Left forelimb (tissue), 1 donor: ENCODE measurements around the gene GPR25.

Experiments
- DNase-seq: peaks from one replicate; pipeline ENCODE4 v3.0.0-alpha.2; 2018; ENCODE audit warnings: low spot score

Gene GPR25

DNA sequence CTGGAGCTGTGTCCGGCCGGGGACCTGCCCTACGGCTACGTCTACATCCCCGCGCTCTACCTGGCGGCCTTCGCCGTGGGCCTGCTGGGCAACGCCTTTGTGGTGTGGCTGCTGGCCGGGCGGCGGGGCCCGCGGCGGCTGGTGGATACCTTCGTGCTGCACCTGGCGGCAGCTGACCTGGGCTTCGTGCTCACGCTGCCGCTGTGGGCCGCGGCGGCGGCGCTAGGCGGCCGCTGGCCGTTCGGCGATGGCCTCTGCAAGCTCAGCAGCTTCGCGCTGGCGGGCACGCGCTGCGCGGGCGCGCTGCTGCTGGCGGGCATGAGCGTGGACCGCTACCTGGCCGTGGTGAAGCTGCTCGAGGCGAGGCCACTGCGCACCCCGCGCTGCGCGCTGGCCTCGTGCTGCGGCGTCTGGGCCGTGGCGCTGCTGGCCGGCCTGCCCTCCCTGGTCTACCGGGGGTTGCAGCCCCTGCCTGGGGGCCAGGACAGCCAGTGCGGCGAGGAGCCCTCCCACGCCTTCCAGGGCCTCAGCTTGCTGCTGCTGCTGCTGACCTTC is 412 bp downstream of the GPR25 start:
- DNase-seq = no peak

DNA sequence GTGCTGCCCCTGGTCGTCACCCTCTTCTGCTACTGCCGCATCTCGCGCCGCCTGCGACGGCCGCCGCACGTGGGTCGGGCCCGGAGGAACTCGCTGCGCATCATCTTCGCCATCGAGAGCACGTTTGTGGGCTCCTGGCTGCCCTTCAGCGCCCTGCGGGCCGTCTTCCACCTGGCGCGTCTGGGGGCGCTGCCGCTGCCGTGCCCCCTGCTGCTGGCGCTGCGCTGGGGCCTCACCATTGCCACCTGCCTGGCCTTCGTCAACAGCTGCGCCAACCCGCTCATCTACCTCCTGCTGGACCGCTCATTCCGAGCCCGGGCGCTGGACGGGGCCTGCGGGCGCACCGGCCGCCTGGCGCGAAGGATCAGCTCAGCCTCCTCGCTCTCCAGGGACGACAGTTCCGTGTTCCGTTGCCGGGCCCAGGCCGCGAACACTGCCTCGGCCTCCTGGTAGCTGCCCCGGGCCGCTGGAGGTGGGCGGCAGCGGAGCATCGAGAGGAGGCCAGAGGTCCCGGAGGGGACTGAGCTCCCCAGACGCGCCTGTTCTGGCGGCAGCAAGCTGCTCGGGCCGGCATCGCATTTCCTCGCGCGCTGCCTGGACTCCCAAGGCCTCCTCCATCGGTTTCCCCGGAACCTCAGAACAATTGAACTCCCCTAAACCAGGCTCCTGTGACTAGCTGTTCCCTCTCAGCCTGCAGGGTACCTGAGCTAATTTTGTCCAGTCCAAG is 1.1 kb downstream of the GPR25 start:
- no peak for DNase-seq

DNA sequence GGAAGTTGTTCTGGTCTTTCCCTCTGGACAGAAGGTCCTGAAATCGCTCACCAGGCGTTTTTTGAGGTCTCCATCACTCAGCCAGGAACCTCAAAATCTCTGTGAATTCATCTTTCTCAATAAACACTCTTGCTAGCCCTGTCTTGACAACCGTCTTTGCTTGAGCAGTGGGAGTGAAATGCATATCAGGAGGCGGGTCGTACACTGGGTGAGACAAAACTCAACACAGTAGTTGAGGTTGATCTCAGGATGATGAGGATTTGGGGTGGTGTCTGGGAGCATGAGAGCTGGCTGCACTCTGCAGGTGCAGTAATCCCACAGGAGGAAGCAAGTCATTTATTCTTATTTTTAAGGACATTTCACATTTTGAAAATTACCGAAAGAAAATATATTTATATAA is 1.9 kb downstream of the GPR25 start:
- no peak for DNase-seq

DNA sequence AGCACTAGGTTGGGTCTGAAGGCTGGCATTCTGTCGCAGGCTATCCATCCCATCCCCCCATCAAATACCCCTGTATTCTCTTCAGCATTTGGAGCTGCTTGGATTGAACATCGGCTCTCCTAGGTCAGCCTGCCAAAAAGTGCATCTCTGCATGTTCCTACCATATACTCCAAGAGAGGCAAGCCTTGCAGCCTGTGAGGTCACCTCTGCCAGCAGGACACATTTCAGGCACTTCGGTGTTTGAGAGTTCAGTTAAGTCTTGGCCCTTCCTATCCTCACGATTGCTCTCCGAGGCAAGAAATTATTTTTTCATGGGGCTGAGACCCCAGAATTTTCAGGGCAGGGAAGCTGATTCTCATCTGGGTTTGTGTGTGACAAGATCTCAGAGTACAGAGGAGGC is 2.6 kb downstream of the GPR25 start:
- no peak for DNase-seq

DNA sequence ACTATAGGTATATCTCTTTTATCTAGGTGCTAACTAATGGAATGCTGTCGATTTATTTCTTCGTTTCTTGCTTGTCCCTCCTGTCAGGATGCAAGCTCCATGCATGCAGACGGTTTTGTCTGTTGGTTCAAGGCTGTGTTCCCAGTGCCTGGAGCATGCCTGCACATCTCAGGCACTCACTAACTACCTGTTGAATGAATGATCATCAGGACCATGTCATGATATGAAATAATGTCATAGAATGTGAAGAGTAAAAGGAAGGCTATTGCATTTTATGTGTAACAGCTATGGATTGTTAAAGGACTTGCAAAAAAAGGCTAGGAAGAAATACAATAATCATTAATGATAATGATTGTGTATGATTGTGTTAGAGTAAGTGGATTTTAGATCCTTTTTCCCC is 4.2 kb downstream of the GPR25 start:
- DNase-seq = no peak

DNA sequence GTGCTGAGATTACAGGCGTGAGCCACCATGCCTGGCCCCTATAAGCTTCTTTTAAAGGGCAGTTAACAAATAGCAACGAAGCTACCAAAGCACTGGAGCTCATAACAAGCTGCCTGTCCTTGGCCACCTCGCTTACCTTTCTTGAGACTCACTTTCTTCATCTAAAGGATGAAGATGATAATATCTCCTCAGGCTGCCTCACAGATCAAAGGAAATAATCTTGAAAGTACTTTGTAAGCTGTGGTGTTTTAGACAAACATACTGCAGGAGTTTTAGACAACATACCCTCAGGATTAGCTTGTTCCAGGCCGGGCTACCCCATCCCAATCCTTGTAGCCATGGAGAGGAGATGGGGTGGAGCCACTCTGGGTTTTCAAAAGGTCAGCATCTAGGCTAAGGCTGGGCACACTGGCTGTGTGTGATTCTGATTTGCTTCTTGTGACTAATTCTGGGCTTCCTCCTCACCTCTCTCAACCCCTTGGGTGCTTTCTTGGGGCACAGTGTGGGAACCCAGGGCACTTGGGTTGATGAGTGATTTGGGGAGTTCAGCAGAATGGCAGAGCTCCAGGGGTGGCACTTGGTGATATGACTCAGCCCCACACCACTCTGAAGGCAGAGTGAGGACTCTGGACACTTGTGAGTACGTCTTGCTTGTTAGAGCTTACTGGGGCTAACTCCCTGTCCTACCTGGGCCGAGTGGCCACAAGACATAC is 5.2 kb downstream of the GPR25 start:
- no peak for DNase-seq

DNA sequence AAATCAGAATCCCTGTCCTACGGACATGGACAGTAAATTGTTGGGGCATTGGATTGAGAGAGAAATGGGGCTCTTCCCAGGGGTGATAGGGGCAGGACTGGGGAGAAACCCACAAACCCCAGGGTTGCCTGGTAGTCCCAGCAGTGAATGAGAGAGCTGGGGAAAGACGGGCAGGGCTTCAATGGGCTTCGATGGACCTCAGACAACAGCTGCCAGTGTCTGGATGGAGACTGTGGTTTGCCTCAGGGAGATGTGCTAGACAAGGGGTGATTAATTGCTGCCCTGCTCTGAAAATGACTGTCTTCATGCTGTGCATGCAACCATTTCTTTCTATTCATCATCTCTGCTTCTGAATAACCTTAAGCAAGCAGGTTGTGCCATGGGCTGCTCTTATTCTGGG is 7.4 kb downstream of the GPR25 start:
- DNase-seq = no peak

DNA sequence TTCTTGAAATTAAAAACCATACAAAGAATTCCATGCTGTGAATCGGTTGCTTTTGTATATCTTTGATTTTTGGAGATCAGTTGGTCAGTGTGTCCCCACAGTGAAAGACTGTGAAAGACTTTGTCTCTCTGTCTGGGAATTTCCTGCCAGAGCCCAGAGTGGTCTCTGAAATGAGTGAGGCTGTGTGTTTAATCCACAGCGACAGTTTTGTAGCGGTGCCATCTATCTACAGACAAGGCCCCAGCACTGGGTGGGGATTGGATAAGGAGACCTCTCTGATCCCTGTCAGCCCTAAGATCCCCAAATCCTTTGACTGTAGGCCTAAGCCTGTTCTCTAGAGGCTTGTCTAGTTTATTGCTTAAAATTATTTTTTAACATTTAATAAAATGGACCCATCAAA is 10.3 kb downstream of the GPR25 start:
- DNase-seq = no peak

DNA sequence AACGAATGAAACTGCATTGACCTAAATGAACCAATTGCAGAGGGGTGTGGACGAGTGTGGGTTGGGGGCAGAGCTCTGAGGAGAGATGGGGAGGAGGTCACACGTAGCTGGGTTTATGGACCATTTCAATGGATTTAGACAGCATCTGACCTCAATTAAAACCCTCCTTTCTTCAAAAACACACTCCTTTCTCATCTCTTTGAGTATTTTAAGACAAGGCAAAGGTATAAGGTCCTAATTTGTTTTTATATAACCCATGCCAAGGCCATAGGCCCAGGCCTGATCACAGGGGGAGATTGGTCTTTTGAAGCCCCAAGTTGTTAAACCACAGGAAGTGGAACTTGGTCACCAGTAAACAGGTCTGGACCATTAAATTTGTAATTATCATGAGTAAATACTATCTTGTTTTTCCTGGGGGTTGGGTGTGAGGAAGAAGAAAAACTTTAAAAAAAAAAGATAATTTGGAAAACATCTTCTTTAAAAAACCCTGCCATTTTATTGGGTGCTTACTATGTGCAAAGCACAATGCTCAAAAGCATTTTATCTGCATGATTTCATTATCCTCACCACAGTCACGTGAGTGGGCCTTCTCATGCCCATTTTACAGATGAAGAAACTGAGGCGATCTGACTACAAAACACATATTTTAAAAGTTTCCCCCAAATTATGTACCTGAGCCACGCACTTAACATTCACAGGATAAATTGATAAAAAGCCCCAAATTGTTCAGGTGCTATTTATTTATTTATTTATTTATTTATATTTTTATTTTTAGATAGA is 13.0 kb downstream of the GPR25 start:
- no peak for DNase-seq

DNA sequence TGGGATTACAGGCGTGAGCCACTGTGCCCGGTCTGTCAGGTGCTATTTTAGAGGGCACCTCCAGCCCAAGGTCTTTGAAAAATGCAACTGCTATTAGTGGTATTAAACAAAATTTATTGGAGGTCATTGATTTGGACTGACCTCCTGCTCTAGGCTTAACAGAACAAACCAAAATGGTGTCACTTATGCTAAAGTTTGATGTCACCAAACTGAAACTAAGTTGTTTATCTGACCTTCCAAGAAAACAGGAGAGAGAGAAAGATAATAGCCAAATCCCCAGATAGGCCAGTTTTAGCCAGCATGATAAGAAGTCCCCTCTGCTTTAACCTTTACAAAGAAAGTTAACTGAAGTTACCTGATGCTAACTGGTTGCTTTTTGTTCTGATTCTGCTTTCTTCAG is 13.8 kb downstream of the GPR25 start:
- no peak for DNase-seq

DNA sequence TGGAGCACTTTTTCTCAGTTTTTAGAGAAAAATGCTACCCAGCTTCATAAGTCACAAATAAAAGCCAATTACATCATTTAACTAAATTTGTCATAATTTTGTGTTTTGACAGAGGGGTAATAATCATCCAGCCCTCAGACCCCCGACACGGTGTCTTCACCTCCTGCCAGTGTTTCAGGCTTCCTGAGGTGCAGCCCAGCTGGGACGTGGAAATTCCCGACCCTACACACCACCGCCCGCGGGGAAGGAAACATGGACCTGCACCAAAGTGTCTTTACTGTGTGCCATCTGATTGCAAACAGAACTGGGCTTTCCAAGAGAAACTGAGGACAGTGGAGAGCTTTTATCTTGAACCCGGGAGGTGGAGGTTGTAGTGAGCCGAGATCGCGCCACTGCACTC is 14.3 kb downstream of the GPR25 start:
- no peak for DNase-seq

DNA sequence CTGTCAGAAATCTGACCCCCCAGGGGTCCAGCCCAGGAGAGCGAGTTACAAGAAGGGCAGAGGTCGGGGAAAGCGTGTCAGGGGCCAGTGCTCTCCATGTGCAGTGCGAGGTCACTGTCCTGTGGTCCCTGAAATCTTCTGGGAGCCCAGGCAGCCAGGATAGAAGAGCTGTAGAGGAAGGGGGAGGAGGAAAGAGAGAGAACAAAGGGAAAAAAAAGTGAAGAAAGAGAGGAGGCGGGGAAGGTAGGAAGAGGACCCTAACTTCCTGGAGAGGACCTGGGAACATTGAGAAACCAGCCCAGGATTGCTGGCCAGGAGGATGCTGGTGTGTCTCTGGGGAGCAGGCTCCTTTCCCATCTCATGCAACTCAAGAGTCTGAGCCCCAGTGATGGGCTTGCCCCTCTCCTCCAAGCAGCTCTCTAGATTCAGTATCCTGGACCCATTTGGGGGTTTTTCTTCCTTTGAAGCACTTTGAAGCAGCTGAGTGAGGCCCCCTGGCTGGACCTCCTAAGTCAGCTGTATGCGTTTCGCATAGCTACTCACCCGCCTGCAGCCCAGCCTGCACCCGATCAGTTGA is 15.1 kb downstream of the GPR25 start:
- DNase-seq = no peak

DNA sequence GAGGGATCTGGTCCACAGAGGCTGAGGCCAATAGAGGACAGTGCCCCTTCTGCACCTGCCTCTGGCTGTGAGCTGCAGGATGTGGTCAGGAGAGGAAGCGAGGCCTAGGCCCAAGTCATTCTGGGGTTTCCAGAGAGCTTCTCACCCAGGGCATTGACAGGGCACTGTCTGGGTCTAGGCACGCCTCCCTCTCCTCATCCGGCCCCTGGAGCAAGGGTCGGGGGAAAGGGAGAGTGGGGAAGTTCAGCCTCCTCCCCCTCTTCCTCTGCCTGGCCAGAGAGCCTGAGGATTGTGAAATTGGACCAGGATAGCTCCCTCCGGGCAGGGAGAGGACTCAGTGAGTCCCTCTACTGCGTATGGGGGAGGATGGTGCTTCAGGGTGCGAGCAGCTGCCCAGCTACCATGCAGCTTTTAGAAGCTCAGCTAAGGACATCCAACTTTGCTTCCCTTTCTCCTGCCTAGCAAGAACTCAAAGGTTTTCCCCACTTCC is 15.6 kb downstream of the GPR25 start:
- DNase-seq = no peak

DNA sequence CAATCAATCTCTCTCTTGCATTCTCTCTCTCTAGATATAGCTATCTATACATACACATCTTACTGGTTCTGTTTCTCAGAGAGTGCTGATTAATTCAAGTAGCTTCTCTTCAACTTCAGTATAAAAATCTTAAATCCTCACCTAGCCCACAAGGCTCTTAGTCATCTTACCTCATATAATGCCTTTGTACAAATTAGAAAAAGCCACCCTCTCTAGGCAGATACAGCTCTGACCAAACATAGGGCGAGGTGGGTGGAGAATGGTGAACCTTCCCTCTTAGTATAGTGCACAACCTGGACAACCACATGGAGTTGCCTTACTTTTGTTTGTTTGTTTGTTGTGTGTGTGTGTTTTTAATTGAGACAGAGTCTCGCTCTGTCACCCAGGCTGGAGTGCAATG is 16.8 kb downstream of the GPR25 start:
- no peak for DNase-seq

DNA sequence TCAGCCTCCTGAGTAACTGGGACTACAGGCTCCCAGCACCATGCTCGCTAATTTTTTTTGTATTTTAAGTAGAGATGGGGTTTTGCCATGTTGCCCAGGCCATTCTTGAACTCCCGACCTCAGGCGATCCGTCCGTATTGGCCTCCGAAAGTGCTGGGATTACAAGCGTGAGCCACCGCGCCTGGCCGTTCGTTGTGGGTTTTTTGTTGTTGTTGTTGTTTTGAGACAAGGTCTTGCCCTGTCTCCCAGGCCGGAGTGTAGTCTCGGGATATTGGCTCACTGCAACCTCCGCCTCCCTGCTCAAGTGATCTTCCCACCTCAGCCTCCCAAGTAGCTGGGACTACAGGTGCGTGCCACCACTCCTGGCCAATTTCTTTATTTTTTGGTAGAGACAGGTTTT is 17.2 kb downstream of the GPR25 start:
- DNase-seq = no peak

DNA sequence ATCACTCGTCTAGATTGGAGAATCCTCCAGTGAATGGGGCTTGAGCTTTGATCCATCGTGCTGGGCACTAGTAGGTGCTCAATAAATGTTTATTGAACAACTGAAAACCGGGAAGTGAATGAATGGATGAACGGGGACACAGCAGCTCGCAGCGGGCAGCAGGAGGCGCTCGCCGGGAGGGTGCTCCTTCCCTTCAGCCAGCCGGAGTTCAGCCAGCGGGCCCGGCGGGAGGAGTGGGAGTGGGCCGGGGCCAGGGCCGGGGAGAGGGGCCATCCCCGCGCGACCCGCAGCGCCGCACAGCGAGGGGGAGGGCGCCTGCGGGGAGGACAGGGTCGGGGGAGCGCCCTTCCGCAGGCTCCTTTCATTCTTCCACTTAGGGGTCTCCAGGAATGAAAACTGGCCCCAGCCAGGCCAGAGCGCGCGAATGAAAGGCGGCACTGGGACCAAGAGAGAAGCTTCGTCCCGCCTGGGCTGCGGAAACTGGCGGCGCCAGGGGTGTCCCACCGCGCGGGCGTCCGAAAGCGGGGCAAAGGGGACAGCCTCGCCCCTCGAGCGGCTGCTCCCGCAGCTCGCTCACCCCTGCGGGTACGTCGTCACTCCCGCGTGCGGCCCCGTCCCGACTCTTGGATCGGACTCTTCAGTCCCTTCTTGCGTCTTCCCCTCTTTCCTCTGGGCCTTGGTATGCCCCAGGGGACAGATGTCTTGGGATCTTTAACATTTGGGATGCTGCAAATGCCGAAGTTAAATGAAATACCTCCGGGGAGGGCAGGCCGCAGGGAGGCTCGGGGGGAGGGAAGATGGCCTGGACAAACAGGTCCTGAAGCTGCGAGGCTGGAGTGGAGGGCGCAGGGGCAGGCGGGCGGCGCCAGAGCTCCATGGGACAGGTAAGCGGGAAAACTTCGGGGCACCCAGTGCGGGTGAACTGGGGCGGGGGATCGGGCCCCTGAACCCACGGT is 18.3 kb downstream of the GPR25 start:
- DNase-seq = peak; percentile 71

DNA sequence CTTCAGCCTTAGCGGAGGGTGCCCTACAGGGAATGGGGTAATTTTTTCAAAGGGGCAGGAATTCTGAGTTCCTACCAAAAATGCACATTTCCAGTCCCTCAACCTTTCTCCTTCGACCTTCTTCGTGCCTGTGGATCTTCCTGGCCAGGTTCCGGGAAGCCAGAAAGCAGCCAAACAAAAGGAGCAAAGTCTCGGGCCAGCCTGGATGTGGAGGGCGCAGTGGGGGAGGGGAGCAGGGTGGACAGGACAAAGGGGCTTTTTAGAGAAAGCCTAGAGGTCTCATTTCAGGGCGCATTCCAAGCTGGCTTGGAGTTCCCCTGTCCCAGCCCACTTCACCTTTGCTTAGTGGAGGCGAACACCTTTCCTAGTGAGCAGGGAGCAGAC is 19.0 kb downstream of the GPR25 start:
- DNase-seq = peak; percentile 57

DNA sequence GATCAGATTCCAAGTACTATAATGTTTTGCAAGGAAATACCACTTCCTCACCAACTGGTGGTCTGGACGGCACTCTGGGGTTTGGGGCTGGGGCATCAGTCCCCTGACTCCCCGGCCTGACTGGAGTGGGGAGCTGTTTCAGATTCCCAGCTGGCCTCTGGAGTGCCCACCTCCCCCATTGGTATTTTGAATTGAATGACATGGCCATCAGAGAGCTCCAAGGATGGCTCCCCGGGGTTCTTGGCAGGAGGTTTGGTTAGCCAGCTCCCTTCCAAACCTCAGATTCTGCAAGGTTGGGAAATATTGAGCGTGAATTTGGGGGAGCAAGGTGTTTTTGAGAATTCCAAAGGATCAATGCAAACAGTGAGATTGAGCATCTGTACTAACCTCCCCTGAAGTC is 19.8 kb downstream of the GPR25 start:
- DNase-seq = peak; percentile 28

DNA sequence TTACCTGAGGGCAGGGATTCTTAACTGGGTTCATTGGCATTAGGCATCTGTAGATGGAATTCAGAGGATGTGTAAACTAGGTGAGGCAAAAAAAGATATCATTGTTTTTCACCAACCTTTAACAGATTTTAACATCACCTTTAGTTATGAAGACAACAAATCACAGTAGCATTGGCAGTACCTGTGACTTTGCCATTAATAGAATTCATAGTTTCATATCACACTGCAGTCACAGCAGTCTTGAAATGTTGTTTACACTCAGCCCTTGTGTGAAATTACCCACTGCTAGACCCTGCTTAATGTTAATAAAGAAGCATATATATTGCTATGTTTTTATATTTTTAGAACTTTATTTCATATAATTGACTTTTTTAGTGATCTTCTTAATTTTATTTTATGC is 20.2 kb downstream of the GPR25 start:
- no peak for DNase-seq

DNA sequence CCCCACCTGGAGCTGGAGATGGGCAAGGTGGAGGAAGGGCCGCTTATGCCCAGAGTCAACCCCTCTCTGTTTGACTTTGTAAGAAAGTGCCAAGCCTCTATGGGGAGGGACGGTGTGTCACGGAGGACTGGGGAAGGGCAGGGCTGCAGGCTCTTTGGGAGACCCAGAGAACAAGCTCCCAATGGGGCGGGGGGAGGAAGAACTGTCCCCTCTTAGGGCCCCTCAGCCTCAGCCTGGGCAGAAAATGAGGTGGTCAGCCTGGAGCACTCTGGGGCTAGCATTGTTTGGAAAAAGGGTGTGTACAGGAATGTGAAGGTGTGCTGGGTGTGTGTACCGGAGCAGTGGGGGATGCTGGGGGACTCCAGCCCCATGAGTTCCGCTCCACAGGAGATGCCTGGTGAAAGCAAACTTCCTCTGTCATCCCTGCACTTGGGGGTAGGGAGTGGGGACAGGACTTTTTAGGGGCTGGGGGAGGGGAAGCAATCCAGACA is 20.7 kb downstream of the GPR25 start:
- DNase-seq = no peak
